ENCODE data around the gene PLCH1.

PLCH1 gene

DNA sequence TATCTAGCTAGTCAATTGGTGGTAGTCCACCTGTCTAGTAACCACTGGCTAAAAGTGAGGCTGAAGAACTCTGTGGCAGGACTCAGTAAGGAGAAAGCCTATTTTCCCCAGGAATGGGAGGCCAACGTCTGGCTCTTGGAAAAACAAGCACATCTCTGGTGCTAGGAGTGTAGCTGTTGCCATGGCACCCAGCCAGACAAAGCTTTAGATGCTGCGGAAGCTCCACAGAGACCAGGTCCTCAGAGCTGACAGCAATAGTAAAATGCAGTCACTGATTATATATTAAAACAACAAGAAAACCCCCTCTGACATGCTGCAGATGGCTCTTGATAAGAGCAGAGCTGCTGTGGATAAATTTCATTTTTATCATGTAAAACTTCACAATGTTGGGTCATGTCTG lies 326.5 kb downstream of the PLCH1 start:
- Histone ChIP-seq H3K9ac (ENCODE audit: low read length) (no peak overlapping the region), H3K9me3 (ENCODE audit: insufficient read depth, low read length) (no peaks in the 10 kb centered on the region), H3K4me2 (ENCODE audit: low read length) (no peak overlapping the region), H3K79me2 (ENCODE audit: low read length) (no peaks in the 10 kb centered on the region), H3K27me3 (ENCODE audit: low read depth, low read length) (no peaks in the 10 kb centered on the region), H3K4me1 (ENCODE audit: low read length) (peaks cover 4% of the 10 kb centered on the region), H4K20me1 (ENCODE audit: insufficient read depth, low read length) (no peaks in the 10 kb centered on the region), H3K4me3 (ENCODE audit: low read length) (no peak overlapping the region), H2AFZ (ENCODE audit: low read depth, low read length) (no peak overlapping the region), H3K27ac (ENCODE audit: low read length) (no peak overlapping the region), H3K36me3 (replicated peaks; ENCODE audit: low read depth, low read length) (no peaks in the 10 kb centered on the region)
- TF ChIP-seq EZH2phosphoT487 (IDR thresholded peaks at IDR 0.05; ENCODE audit: low read depth): no peak

DNA sequence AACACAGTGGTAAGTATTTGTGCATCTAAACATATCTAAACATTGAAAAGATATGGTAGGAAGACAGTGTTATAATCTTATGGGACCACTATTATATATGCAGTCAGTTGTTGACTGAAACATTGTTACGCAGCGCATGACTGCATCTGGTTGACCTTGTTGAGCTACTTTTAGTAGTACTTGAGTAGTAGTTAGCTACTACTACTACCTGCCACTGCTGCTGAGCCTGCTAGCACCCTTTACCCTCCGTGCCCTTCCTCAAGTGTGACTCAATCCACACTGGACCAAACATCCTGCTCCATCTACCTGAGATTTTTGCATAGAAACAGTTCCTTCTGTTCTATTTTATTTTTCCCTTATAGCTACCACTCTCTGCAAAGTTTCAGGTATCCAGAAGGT lies 327.8 kb downstream of the PLCH1 start:
- Histone ChIP-seq H3K4me2 (ENCODE audit: low read length) (no peak overlapping the region), H3K27ac (ENCODE audit: low read length) (no peak overlapping the region), H2AFZ (ENCODE audit: low read depth, low read length) (no peak overlapping the region), H3K9me3 (ENCODE audit: insufficient read depth, low read length) (no peaks in the 10 kb centered on the region), H3K27me3 (ENCODE audit: low read depth, low read length) (no peaks in the 10 kb centered on the region), H3K79me2 (ENCODE audit: low read length) (no peaks in the 10 kb centered on the region), H4K20me1 (ENCODE audit: insufficient read depth, low read length) (no peaks in the 10 kb centered on the region), H3K4me3 (ENCODE audit: low read length) (no peak overlapping the region), H3K4me1 (ENCODE audit: low read length) (no peaks in the 10 kb centered on the region), H3K9ac (ENCODE audit: low read length) (no peak overlapping the region), H3K36me3 (replicated peaks; ENCODE audit: low read depth, low read length) (no peaks in the 10 kb centered on the region)
- no peak for TF ChIP-seq EZH2phosphoT487 (IDR thresholded peaks at IDR 0.05; ENCODE audit: low read depth)
- TF ChIP-seq, protein P1, sequence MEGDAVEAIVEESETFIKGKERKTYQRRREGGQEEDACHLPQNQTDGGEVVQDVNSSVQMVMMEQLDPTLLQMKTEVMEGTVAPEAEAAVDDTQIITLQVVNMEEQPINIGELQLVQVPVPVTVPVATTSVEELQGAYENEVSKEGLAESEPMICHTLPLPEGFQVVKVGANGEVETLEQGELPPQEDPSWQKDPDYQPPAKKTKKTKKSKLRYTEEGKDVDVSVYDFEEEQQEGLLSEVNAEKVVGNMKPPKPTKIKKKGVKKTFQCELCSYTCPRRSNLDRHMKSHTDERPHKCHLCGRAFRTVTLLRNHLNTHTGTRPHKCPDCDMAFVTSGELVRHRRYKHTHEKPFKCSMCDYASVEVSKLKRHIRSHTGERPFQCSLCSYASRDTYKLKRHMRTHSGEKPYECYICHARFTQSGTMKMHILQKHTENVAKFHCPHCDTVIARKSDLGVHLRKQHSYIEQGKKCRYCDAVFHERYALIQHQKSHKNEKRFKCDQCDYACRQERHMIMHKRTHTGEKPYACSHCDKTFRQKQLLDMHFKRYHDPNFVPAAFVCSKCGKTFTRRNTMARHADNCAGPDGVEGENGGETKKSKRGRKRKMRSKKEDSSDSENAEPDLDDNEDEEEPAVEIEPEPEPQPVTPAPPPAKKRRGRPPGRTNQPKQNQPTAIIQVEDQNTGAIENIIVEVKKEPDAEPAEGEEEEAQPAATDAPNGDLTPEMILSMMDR (IDR thresholded peaks at IDR 0.05; ENCODE audit: low read depth, low read length): no peak

DNA sequence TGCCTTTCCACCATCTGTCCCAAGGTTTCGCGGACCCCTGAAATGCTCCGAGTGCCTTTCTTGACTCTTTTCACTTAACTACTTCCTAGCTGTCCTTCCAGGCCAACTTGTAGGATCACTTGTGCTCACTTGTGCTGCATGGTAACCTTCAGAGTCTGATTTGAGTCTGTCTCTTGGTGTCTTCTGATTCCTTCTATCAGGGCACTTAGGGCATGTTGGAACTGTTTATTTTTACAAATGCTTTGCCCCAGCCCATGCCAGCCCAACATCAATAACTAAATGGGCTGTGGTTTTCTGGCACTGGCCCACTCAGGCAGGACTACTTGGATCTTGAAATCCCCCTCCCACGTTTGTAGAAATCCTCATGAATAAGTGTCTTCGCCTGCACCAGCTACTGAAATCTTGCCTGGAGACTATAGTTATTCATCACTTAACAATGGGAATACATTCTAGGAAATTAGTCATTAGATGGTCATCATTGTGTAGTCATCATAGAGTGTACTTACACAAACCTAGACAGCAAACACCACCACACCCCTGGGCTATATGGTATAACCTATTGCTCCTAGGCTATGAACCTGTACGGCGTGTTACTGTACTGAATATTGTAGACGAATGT lies 328.3 kb downstream of the PLCH1 start:
- no peak overlapping the region for H3K4me3 ChIP-seq (ENCODE audit: low read length)
- H4K20me1 ChIP-seq (ENCODE audit: insufficient read depth, low read length): no peaks in the 10 kb centered on the region
- H3K4me2 ChIP-seq (ENCODE audit: low read length): no peak overlapping the region
- H3K9ac ChIP-seq (ENCODE audit: low read length): no peak overlapping the region
- H3K36me3 ChIP-seq (replicated peaks; ENCODE audit: low read depth, low read length): no peaks in the 10 kb centered on the region
- no peaks in the 10 kb centered on the region for H3K79me2 ChIP-seq (ENCODE audit: low read length)
- H3K27me3 ChIP-seq (ENCODE audit: low read depth, low read length): no peaks in the 10 kb centered on the region
- no peaks in the 10 kb centered on the region for H3K9me3 ChIP-seq (ENCODE audit: insufficient read depth, low read length)
- H3K27ac ChIP-seq (ENCODE audit: low read length): no peak overlapping the region
- no peaks in the 10 kb centered on the region for H3K4me1 ChIP-seq (ENCODE audit: low read length)
- no peak for TF ChIP-seq EZH2phosphoT487 (IDR thresholded peaks at IDR 0.05; ENCODE audit: low read depth)
- TF ChIP-seq, protein P1 (IDR thresholded peaks at IDR 0.05; ENCODE audit: low read depth, low read length): no peak
- no peak overlapping the region for H2AFZ ChIP-seq (ENCODE audit: low read depth, low read length)

DNA sequence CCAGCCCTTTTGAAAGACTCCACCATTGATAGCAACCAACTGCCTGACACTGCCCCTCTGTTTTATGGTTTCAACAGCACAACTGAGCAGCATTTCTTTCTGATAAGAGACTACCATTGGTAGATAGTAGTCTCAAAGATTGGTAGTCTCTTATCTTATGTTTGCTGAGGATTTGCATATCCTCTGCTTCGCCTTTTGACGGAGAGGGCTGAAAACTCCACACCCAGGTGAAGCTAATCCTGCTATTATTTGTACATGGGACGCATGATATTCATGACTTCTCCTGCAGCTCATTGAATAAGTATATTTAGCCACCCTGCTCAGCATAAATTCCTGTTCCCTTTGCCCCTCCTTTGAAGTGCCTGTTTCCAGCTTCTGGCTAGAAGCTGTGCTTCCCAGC lies 332.0 kb downstream of the PLCH1 start:
- H3K27me3 ChIP-seq (ENCODE audit: low read depth, low read length): no peaks in the 10 kb centered on the region
- no peak overlapping the region for H3K4me2 ChIP-seq (ENCODE audit: low read length)
- no peak overlapping the region for H2AFZ ChIP-seq (ENCODE audit: low read depth, low read length)
- no peaks in the 10 kb centered on the region for H3K4me1 ChIP-seq (ENCODE audit: low read length)
- H3K4me3 ChIP-seq (ENCODE audit: low read length): no peak overlapping the region
- H3K36me3 ChIP-seq (replicated peaks; ENCODE audit: low read depth, low read length): no peaks in the 10 kb centered on the region
- no peaks in the 10 kb centered on the region for H4K20me1 ChIP-seq (ENCODE audit: insufficient read depth, low read length)
- H3K79me2 ChIP-seq (ENCODE audit: low read length): no peaks in the 10 kb centered on the region
- H3K27ac ChIP-seq (ENCODE audit: low read length): no peak overlapping the region
- no peak for TF ChIP-seq EZH2phosphoT487 (IDR thresholded peaks at IDR 0.05; ENCODE audit: low read depth)
- TF ChIP-seq, protein P1 (IDR thresholded peaks at IDR 0.05; ENCODE audit: low read depth, low read length): no peak
- no peaks in the 10 kb centered on the region for H3K9me3 ChIP-seq (ENCODE audit: insufficient read depth, low read length)
- H3K9ac ChIP-seq (ENCODE audit: low read length): no peak overlapping the region
